Immature natural killer cell (primary cell): ENCODE data around the gene ANKRD55. TPM values are rescaled to one million over a fixed set of nuclear protein-coding genes. Genes with fewer than 3 reads are reported as not detected.
"Not testable (repeated sequence)": the region's sequence is repeated elsewhere in the genome, so short reads cannot be mapped to it uniquely, and the experiment has no call there.

Source experiments
- DNase-seq, 3 donors: peaks; one replicate each; pipeline ENCODE4 v3.0.0; 2022; ENCODE audit warnings: mixed read lengths in 1 of 3
- H3K27ac Mint-ChIP-seq, 6 donors: one replicate each; pipeline ENCODE4 v1.8.0; 2020; ENCODE audit warnings: mixed read lengths in 6 of 6, mild to moderate bottlenecking in 5 of 6, inconsistent platforms in 4 of 6, moderate library complexity in 3 of 6
- H3K27me3 Mint-ChIP-seq, 3 donors: one replicate each; pipeline ENCODE4 v1.8.0; 2020 to 2021; ENCODE audit warnings: low read depth in 3 of 3, mild to moderate bottlenecking in 3 of 3, mixed read lengths in 3 of 3, moderate library complexity in 3 of 3, inconsistent platforms in 1 of 3
- H3K36me3 Mint-ChIP-seq, 3 donors: one replicate each; pipeline ENCODE4 v1.8.0; 2020; ENCODE audit warnings: mixed read lengths in 3 of 3, inconsistent platforms in 2 of 3, mild to moderate bottlenecking in 2 of 3
- H3K4me1 Mint-ChIP-seq, 2 donors: one replicate each; pipeline ENCODE4 v1.8.0; 2020; ENCODE audit warnings: inconsistent platforms in 2 of 2, mild to moderate bottlenecking in 2 of 2, mixed read lengths in 2 of 2, moderate library complexity in 1 of 2
- H3K4me3 Mint-ChIP-seq, 5 donors: one replicate each; pipeline ENCODE4 v1.8.0; 2020; ENCODE audit warnings: mild to moderate bottlenecking in 5 of 5, mixed read lengths in 5 of 5, inconsistent platforms in 3 of 5, moderate library complexity in 3 of 5
- H3K9me3 Mint-ChIP-seq, 6 donors: one replicate each; pipeline ENCODE4 v1.8.0; 2020; ENCODE audit warnings: mild to moderate bottlenecking in 6 of 6, mixed read lengths in 6 of 6, inconsistent platforms in 4 of 6, moderate library complexity in 3 of 6
- polyA plus RNA-seq, 3 donors: library from polyadenylated mRNA; unstranded; fragments of 300-500 nt; fragmentation: Illumina TruSeq; gene quantifications; one replicate each; pipeline ENCODE4 v1.2.3, GENCODE V29; 2021

ANKRD55 gene
- polyA plus RNA-seq, 3 donors from 2014 or later: 0.17 TPM; not detected in 2

GRCh38 chr5:56264417-56265025 lies 31.4 kb upstream of the ANKRD55 start:
- no peaks in the 10 kb centered on the region for H3K4me1 Mint-ChIP-seq
- no peak overlapping the region for H3K27ac Mint-ChIP-seq
- DNase-seq: no peak
- H3K36me3 Mint-ChIP-seq: no peaks in the 10 kb centered on the region
- no peak overlapping the region for H3K4me3 Mint-ChIP-seq
- peaks cover 2 to 3% (median 3%) of the 10 kb centered on the region in 3 donors for H3K27me3 Mint-ChIP-seq
- H3K9me3 Mint-ChIP-seq: no peaks in the 10 kb centered on the region

- no peaks in the 10 kb centered on the region for H3K36me3 Mint-ChIP-seq
- no peaks in the 10 kb centered on the region for H3K9me3 Mint-ChIP-seq
Observed at GRCh38 chr5:56262279-56262678, 29.1 kb upstream of the ANKRD55 start.

GRCh38 chr5:56259002-56259511 lies 25.9 kb upstream of the ANKRD55 start:
- Mint-ChIP-seq H3K27ac (no peak overlapping the region), H3K36me3 (no peaks in the 10 kb centered on the region), H3K9me3 (peaks cover 0 to 2% (median 0%) of the 10 kb centered on the region in 6 donors), H3K4me3 (no peak overlapping the region), H3K27me3 (peaks cover 0 to 3% (median 1%) of the 10 kb centered on the region in 3 donors), H3K4me1 (no peaks in the 10 kb centered on the region)
- DNase-seq: no peak

More at GRCh38 chr5:56262279-56262678, 29.1 kb upstream of the ANKRD55 start:
- Mint-ChIP-seq H3K4me3 (no peak overlapping the region), H3K27ac (no peak overlapping the region), H3K27me3 (peaks cover 3% of the 10 kb centered on the region in 3 donors), H3K4me1 (no peaks in the 10 kb centered on the region)
- DNase-seq: no peak

- not testable (repeated sequence) for H3K9me3 Mint-ChIP-seq, H3K36me3 Mint-ChIP-seq, H3K27me3 Mint-ChIP-seq, DNase-seq, H3K27ac Mint-ChIP-seq, H3K4me1 Mint-ChIP-seq, H3K4me3 Mint-ChIP-seq
Observed at GRCh38 chr5:56257763-56258529, 24.8 kb upstream of the ANKRD55 start.

DNA sequence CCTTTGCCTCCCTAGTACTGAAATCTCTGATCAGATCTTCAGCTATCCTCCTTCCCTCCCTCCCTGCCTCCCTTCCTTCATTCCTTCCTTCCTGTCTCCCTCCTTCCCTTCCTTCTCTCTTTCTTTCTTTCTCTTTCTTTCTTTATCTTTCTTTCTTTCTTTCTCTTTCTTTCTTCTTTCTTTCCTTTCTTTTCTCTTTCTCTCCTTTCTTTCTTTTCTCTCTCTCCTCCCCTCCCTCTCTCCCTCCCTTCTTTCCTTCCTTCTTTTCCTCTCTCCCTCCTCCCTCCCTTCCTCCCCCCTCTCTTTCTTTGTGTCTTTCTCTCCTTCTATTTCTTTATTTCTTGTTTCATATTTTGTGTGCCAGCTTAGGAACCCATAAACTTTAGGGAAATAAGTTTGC lies 23.9 kb upstream of the ANKRD55 start:
- no peak overlapping the region for H3K4me3 Mint-ChIP-seq
- no peaks in the 10 kb centered on the region for H3K36me3 Mint-ChIP-seq
- peaks cover 0 to 2% (median 0%) of the 10 kb centered on the region in 6 donors for H3K9me3 Mint-ChIP-seq
- no peaks in the 10 kb centered on the region for H3K4me1 Mint-ChIP-seq
- no peak overlapping the region for H3K27ac Mint-ChIP-seq
- DNase-seq: no peak
- peaks cover 0 to 1% (median 0%) of the 10 kb centered on the region in 3 donors for H3K27me3 Mint-ChIP-seq

- no peak for DNase-seq
- H3K9me3 Mint-ChIP-seq: peaks cover 0 to 6% (median 0%) of the 10 kb centered on the region in 6 donors
- no peaks in the 10 kb centered on the region for H3K36me3 Mint-ChIP-seq
- no peak overlapping the region for H3K27ac Mint-ChIP-seq
- peaks cover 0 to 1% (median 0%) of the 10 kb centered on the region in 3 donors for H3K27me3 Mint-ChIP-seq
- no peaks in the 10 kb centered on the region for H3K4me1 Mint-ChIP-seq
- H3K4me3 Mint-ChIP-seq: no peak overlapping the region
Observed at GRCh38 chr5:56255502-56255901, 22.4 kb upstream of the ANKRD55 start.

GRCh38 chr5:56253924-56254323 lies 20.8 kb upstream of the ANKRD55 start:
- Mint-ChIP-seq H3K4me1 (no peaks in the 10 kb centered on the region), H3K27me3 (peaks cover 0 to 1% (median 0%) of the 10 kb centered on the region in 3 donors), H3K4me3 (no peak overlapping the region), H3K36me3 (no peaks in the 10 kb centered on the region), H3K9me3 (peaks cover 0 to 10% (median 0%) of the 10 kb centered on the region in 6 donors), H3K27ac (no peak overlapping the region)
- DNase-seq: no peak

- H3K9me3 Mint-ChIP-seq: peaks cover 0 to 11% (median 0%) of the 10 kb centered on the region in 6 donors
- H3K27ac Mint-ChIP-seq: no peak overlapping the region
- H3K36me3 Mint-ChIP-seq: no peaks in the 10 kb centered on the region
Observed at GRCh38 chr5:56253126-56253525, 20.0 kb upstream of the ANKRD55 start.

DNA sequence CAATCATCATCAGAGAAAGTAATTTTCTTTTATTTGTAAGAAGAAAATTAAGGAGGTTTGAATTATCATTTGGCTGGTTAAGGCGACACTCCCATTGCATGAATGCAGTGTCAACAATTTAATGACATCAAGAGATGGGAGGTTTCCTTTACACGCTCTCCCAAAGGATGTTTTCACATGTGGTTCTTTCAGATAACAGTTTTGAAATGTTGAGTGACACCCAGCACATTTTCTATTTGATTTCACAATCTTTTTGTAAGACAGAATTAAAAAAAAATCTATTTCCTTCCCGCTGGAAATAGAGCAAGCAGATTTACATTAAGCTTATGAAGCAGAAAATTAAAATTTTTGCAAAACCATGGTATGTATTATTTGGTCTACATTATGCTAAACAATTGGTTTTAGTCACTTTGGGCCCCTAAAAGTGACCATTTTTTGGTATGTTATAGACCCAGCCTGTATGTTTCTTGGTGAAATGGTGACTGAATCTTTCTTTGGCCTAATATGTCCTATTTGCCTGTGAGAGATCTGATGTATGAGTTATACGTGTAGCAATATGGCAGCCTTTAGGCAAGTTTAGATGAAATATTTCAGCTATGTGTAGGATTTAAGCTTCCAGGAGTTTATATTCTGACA lies 18.9 kb upstream of the ANKRD55 start:
- no peak overlapping the region for H3K27ac Mint-ChIP-seq
- H3K4me1 Mint-ChIP-seq: no peaks in the 10 kb centered on the region
- no peak for DNase-seq
- H3K36me3 Mint-ChIP-seq: no peaks in the 10 kb centered on the region
- peaks cover 0 to 11% (median 0%) of the 10 kb centered on the region in 6 donors for H3K9me3 Mint-ChIP-seq
- peaks cover 0 to 2% (median 0%) of the 10 kb centered on the region in 3 donors for H3K27me3 Mint-ChIP-seq
- no peak overlapping the region for H3K4me3 Mint-ChIP-seq

More at GRCh38 chr5:56253126-56253525, 20.0 kb upstream of the ANKRD55 start:
- no peaks in the 10 kb centered on the region for H3K27me3 Mint-ChIP-seq
- DNase-seq: no peak
- no peaks in the 10 kb centered on the region for H3K4me1 Mint-ChIP-seq
- no peak overlapping the region for H3K4me3 Mint-ChIP-seq

GRCh38 chr5:56251440-56251839 lies 18.3 kb upstream of the ANKRD55 start:
- peaks cover 0 to 11% (median 0%) of the 10 kb centered on the region in 6 donors for H3K9me3 Mint-ChIP-seq
- no peak overlapping the region for H3K27ac Mint-ChIP-seq
- no peaks in the 10 kb centered on the region for H3K4me1 Mint-ChIP-seq
- no peaks in the 10 kb centered on the region for H3K36me3 Mint-ChIP-seq
- H3K27me3 Mint-ChIP-seq: peaks cover 0 to 4% (median 2%) of the 10 kb centered on the region in 3 donors
- DNase-seq: no peak
- H3K4me3 Mint-ChIP-seq: no peak overlapping the region

GRCh38 chr5:56250011-56250410 lies 16.9 kb upstream of the ANKRD55 start:
- H3K9me3 Mint-ChIP-seq: peaks cover 0 to 12% (median 0%) of the 10 kb centered on the region in 6 donors
- H3K27ac Mint-ChIP-seq: no peak overlapping the region
- no peak for DNase-seq
- peaks cover 0 to 4% (median 2%) of the 10 kb centered on the region in 3 donors for H3K27me3 Mint-ChIP-seq
- H3K4me1 Mint-ChIP-seq: no peaks in the 10 kb centered on the region
- H3K36me3 Mint-ChIP-seq: no peaks in the 10 kb centered on the region
- H3K4me3 Mint-ChIP-seq: no peak overlapping the region

DNA sequence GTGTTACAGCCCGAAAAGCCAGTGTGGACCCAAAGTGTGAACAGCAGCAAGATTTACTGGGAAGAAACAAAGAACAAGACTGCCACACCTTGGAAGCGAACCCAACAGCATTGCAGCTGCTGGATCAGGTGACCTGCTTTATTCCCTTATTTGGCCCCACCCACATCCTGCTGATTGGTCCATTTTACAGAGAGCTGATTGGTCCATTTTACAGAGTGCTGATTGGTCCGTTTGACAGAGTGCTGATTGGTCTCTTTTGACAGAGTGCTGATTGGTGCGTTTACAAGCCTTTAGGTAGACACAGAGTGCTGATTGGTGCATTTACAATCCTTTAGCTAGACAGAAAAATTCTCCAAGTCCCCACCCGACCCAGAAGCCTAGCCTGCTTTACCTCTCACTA lies 16.0 kb upstream of the ANKRD55 start:
- H3K4me3 Mint-ChIP-seq, H3K27me3 Mint-ChIP-seq, H3K4me1 Mint-ChIP-seq, H3K36me3 Mint-ChIP-seq, H3K27ac Mint-ChIP-seq, DNase-seq: not testable (repeated sequence)
- H3K9me3 Mint-ChIP-seq: peaks cover 0 to 13% (median 0%) of the 10 kb centered on the region in 6 donors

DNA sequence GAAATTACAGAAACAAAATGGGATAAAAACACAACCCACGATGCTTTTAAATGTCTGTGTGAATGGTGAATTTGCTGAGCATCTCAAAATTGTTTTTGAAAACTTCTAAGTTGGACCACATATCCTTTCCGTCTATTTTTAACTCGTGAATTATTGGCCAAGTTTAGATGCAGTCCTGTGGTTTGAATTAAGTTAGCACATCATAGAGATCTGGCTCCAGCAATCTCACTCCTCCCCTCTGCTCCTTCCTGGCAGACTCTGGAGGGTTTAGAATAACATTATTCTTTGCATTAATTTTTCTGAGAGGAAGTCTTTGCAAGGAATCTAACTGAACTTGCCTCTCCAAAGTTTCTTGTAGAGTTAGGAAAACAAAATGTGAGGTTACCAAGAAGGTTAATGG lies 14.5 kb upstream of the ANKRD55 start:
- H3K4me1 Mint-ChIP-seq: no peaks in the 10 kb centered on the region
- peaks cover 0 to 4% (median 2%) of the 10 kb centered on the region in 3 donors for H3K27me3 Mint-ChIP-seq
- no peak overlapping the region for H3K27ac Mint-ChIP-seq
- peaks cover 0 to 14% (median 0%) of the 10 kb centered on the region in 6 donors for H3K9me3 Mint-ChIP-seq
- DNase-seq: no peak
- no peak overlapping the region for H3K4me3 Mint-ChIP-seq
- H3K36me3 Mint-ChIP-seq: no peaks in the 10 kb centered on the region

DNA sequence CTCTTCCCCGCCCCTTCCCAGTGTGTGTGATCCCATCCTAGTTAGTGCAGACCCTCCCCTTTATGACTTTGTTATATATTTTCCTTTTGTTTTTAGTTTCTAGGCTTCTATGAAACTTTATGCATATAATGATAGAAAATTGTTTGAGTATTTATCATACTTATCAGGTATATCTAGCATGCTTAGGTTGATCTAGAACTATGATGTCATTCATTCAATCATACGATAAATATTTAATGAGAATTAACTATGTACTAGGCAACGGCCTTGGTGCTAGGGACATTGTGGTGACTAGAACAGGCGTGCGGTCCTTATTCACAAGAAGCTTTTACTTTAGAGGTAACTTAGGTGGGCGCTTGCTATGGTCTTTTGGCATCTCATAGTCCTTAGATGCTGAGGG lies 13.6 kb upstream of the ANKRD55 start:
- Mint-ChIP-seq H3K4me1 (no peaks in the 10 kb centered on the region), H3K4me3 (no peak overlapping the region), H3K27me3 (peaks cover 0 to 4% (median 2%) of the 10 kb centered on the region in 3 donors), H3K36me3 (no peaks in the 10 kb centered on the region), H3K9me3 (peaks cover 0 to 14% (median under 1%) of the 10 kb centered on the region in 6 donors), H3K27ac (no peak overlapping the region)
- DNase-seq: no peak
